B cell (primary cell): ENCODE results near the gene GFPT2.

Source experiments
- EZH2 ChIP-seq: IDR thresholded peaks from 2 replicates; pipeline ENCODE4 v1.6.1; 2012; ENCODE audit warnings: borderline replicate concordance, low read depth, mild to moderate bottlenecking, moderate library complexity, low read length; ENCODE audit not compliant: insufficient read depth, poor library complexity, severe bottlenecking
- TF ChIP-seq, protein P1 (sequence below): fragments of 200-600 bp; IDR thresholded peaks from one replicate; pipeline ENCODE4 v1.8.0; 2022; ENCODE audit warnings: antibody characterized with exemption, mild to moderate bottlenecking

DNA sequence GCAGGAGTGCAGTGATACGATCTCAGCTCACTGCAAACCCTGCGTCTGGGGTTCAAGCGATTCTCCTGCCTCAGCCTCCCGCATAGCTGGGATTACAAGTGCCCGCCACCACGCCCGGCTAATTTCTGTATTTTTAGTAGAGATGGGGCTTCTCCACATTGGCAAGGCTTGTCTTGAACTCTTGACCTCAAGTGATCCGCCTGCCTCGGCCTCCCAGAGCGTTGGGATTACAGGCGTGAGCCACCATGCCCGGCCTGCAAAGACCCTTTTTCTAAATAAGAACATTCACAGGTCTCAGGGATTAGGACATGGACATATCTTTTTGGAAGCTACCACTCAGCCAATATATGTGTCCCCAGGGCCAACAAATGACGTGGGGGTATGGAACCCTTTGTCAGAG, 49.6 kb upstream of the GFPT2 start:
- TF ChIP-seq EZH2 = no peak
- TF ChIP-seq, protein P1, sequence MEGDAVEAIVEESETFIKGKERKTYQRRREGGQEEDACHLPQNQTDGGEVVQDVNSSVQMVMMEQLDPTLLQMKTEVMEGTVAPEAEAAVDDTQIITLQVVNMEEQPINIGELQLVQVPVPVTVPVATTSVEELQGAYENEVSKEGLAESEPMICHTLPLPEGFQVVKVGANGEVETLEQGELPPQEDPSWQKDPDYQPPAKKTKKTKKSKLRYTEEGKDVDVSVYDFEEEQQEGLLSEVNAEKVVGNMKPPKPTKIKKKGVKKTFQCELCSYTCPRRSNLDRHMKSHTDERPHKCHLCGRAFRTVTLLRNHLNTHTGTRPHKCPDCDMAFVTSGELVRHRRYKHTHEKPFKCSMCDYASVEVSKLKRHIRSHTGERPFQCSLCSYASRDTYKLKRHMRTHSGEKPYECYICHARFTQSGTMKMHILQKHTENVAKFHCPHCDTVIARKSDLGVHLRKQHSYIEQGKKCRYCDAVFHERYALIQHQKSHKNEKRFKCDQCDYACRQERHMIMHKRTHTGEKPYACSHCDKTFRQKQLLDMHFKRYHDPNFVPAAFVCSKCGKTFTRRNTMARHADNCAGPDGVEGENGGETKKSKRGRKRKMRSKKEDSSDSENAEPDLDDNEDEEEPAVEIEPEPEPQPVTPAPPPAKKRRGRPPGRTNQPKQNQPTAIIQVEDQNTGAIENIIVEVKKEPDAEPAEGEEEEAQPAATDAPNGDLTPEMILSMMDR = no peak
